GM21381 (cell line): ENCODE measurements around the gene SBF1.
"Not testable (repeated sequence)": the region's sequence is repeated elsewhere in the genome, so short reads cannot be mapped to it uniquely, and the experiment has no call there.

Experiments
- ATAC-seq: cut with Tn5 transposase; IDR thresholded peaks from one replicate; pipeline ENCODE4 v1.9.1; 2021; ENCODE audit warnings: mild to moderate bottlenecking, moderate library complexity; ENCODE audit not compliant: unreplicated experiment

SBF1 gene

DNA sequence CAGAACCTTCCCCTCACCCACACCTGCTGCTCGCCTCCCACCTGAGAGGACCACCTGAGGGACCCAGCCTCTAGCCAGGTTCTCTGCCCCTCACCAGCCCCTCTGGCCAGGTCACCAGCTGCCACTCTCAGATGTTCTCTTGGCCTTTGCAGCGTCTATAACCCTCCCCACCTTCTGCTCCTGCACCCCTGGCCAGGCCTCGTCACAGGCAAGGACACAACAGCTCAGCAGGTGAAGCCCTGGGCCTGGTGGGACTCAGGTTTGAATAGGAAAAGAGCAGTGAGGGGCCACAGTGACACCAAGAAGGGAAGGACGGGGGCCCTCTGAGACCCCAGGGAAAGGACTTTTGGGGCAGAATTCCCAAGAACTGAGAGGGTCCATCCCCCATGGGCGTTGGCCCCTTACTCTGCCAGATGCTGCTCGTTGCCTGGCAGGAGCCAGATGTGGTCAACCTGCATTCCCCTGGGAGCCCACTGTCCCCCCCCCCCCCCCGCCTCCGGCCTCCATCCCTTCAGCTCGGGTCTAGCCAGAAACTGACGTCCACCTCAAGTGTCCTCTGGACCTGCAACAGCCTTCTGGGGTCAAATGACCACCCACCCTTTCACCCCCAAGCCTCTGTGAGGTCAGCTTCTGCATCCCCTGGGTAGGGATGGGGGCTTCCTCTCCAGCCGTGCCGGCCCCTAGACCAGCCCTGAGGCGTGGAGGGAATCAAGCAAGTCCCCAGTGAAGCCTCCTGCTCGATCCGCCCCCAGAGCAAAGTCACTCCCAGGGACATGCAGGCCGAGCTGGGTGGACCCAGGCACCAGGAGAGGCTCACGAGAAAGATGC, 28.7 kb downstream of the SBF1 start:
- no peak for ATAC-seq

DNA sequence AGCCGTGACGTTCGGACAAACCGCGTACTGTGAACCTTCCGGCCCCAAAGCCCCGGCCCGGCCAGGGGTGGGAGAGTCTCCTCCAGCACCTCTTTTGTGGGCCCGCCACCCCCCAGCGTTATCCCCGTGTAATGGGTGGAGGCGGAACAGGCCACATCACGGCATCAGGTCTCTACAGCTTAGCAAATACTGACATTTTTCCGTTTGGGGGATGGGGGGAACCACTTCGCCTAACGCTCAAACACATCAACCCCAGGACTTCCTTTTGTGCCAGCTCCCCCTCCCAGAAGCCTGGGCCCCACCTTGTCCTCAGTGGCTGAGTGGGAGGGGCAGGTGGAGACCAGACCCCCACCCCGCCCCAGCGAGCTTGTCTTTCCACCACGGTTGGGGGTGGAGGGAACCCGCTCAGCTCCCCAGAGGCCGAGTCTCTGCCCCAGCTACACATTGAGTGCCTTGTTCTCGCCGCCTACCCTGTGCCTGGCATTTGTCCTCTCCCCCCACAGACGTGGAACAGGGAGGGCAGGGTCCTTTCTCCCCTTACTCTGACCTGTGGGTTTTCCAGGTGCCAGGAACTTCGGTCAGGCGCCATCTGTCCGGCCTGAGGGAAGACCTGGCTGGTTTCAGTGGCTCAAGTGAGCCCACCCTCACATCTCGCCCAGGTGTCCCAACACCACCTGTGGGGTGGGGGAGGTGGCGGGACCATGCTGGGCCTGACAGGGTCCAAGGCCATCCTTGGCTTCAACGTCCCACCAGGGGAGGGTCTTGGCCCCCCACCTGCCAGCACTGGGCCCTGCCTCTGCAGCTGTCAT, 29.6 kb downstream of the SBF1 start:
- no peak for ATAC-seq

DNA sequence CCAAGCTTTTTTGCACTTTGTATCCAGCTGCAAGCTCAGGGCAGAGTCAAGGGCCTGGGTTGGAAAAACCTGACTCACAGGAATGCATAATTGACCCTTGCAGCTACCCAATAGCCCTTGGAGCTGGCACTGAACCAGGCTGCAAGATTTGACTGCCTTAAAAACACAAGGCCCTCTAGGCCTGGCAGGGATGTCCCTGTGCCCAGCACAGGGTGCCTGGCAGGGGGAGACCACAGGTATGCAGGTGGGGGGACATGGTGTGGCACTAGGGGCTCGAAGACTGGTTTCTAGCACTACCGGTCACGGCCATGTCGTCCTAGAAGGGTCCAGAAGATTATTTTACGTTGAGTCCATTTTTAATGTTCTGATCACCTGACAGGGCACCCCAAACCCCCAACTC, 30.2 kb downstream of the SBF1 start:
- ATAC-seq, result no peak

DNA sequence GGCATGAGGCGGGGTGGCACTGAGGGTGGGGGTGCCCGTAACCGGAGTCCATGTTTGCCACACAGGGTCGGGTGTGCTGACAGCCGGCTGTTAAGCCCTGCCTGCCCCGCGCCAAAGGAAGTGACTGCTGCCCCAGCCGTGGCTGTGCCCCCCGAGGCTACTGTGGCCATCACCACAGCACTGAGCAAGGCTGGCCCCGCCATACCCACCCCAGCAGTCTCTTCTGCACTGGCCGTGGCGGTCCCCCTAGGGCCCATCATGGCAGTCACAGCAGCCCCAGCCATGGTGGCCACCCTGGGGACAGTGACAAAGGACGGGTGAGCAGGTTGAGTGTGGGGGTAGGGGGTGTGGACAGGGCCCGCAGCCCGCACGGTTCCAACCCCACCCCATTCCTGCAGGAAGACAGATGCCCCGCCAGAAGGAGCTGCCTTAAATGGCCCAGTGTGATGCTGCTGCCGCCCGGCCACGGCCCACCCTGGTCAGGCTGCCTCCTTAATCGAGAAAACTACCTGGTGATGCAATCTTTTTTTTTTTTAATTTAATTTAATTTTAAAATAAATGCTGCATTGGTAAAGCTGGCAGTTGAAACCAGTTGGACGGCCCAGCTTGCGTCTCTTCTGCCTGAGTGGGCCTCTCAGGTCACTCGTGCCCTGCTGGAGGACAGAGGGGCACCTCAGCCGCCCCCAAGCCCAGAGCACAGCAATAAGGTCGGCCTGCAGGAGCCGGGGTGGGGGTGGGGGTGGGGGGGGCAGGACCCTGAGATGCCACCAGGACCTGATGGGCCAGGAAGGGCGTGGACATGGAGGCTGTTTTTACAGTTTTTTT, 30.8 kb downstream of the SBF1 start:
- no peak for ATAC-seq

DNA sequence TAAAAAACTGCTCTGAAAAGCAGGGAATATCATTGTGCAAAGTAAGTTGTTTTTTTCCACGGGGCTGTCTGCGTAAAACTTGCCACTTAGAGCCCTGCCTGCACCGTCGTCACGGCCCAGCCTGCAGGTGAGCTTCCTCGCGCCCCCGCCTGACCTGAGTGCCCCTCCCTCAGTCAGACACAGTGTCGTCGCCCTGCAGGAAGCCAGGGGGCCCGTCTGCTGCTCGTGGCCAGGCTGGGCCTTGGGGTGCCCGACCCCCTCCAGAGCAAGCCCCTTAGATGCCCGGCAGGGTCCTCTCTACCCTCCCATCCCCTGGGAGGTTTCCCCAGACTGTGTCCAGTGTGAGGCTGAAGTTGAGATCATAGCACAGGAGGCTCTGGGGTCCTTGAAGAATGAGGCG, 31.6 kb downstream of the SBF1 start:
- ATAC-seq, result no peak

DNA sequence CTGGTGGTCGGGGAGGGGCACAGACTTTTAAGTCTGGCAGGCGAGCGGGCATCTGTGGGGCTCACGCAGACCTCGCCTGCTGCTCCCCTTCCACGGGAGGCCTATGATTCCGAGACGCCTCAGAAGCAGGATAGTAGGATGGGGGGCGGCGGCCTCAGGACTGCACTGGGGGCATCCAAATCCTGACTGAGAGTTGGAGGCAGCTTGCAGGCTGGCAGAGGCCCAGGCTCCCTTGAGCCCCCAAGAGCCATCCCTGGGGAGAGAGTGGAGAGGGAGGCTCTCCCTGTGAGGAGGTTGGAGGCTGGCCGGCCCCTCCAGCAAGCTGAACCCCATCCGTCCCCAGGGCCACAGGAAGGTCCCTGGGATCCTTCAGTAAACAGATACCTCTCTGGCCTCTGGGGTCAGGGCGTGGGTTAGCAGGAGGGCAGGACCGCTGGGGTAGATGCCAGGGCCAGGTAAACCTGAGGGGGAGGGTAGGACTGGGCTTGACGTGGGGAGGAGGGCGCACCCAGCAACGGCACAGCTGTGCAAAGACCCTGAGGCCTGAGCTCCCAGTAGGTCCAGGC, 33.3 kb downstream of the SBF1 start:
- no peak for ATAC-seq

DNA sequence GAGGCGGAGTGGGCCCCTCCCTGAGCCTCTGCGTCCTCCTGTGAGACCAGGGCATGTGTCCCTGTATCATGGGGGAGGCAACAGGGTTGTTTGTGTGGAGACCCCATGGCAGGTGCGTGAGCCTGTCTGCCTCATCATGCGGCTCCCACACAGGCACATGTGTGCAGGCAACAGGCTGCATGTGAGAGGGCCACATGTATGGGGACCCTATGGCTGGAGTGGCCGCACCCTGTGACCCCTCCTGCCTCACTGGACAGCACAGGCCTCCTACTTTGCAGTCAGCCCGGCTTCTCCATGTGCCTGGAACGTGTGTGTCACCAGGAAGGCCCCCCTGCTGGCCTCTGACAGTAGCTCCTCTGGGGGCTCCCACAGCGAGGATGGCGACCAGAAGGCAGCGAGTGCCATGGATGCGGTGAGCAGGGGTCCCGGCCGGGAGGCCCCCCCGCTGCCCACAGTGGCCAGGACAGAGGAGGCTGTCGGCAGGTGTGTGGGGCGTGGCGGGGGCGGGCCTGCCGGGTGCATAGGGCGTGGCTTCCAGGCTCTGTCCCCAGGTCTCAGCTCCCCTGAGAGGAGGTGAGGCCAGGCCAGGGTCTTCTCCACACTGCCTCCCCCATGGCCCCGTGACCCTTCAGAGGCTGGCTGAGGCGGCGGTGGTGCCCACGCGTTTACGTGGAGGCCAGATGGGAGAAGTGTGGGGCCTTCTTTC, 34.1 kb downstream of the SBF1 start:
- ATAC-seq, result no peak

DNA sequence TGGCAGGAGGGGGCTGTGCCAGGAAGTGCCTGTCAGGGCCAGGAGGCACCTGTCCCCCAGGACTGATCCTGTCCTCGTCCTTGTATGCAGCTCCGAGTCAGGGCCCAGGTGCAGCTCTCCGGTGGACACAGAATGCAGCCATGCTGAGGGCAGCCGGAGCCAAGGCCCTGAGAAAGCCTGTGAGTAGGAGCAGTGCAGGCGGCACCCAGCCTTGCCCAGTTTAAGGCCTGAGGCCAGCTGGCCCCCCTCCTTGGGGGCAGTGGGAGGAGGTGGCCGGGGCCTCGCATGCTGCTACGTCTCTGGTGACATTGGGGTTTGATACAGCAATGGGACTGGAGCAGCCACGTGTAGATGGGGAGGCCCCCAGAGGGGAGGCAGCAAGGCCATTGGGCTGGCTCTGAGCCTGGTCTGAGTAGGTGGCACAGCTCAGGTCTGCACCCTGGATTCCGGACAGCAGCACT, 34.9 kb downstream of the SBF1 start:
- ATAC-seq, result no peak

- no peak for ATAC-seq
Observed at GRCh38 chr22:50439314-50439870, 35.4 kb downstream of the SBF1 start.

GRCh38 chr22:50438305-50439275, 36.2 kb downstream of the SBF1 start:
- ATAC-seq, result no peak

DNA sequence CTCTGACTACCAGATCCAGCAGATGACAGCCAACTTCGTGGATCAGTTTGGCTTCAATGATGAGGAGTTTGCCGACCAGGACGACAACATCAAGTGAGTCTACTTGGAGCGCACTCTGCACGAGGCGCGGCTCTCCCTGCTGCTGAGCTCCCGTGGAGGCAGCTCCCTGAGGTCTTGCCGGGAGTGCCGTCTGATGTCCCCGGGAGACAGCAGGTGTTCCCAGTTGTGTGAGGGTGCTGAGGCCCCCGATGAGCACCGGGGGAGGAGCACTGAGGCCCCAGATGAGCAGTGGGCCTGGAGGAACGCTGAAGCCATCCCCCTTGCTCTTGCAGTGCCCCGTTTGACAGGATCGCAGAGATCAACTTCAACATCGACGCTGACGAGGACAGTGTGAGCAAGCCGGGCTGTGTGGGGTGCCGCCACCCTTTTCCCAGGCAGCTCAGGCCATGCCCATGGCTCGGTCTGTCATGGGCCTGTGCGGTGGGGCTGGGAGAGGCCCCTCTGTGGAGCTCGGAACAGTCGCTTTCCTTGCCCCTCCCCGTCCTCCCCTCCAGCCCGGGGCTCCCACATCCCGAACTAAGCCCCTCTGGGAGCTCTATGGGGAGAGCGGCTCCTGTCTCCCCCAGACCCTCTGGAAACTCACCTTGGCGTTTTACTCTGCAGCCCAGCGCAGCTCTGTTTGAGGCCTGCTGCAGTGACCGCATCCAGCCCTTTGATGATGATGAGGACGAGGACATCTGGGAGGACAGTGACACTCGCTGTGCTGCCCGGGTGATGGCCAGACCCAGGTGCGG, 37.1 kb downstream of the SBF1 start:
- ATAC-seq, result no peak

- ATAC-seq, result no peak
Observed at GRCh38 chr22:50436841-50437341, 37.9 kb downstream of the SBF1 start.

- ATAC-seq, result no peak
Observed at GRCh38 chr22:50436015-50436830, 38.6 kb downstream of the SBF1 start.

DNA sequence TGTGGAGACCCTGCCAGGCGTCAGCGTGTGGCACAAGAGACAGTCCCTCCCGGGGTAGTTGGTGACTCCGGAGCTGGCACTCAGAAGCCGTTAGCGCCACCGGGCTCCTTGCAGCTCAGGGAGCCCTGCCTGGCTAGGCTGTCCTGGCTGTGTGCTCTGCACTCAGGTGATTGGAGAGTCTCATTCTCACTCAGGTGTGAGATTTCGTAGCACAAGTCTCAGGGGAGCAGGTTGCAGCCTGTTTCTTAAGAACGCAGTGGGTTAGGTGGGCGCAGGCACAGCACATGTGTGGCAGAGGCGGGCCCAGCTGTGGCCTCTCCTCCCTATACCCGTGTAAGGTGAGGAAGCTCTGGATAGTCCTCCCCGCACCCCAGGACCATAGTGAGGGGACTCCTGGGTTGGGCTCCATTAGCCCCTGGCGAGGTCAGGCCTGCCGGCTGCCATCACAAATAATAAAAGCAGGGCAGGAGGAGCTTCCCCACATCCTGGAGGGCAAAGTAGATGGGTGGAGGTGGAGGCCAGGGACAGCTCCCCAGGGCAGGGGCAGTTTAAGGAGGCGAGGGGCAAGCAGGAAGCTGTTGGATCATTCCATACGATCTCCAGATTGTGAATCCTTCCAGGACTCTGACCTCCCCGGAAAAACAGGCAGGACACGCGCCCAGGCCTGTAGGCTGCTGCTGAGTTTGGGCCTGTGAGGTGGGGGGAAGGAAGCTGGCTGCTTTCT, 39.4 kb downstream of the SBF1 start:
- ATAC-seq, result no peak

DNA sequence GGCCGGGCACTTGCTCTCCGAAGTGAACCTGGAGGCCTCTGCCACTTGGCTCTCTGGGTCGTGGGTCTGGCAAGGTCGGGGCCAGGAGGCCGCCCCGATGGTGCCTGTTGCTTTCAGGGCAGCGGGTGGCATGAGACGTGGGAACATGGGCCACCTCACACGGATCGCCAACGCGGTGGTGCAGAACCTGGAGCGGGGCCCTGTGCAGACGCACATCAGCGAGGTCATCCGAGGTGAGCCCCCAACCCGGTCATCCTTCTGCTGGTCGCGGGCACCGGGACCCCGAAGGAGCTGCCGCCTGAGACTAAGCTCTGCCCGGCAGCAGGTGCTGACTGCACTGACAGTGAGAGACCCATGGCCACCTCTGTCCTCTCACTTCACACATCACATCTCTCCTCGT, 40.0 kb downstream of the SBF1 start:
- ATAC-seq, result no peak

GRCh38 chr22:50432877-50433510, 41.8 kb downstream of the SBF1 start:
- ATAC-seq, result not testable (repeated sequence)
